ENCODE data around the gene PMS2. TPM values are rescaled to one million over a fixed set of nuclear protein-coding genes. Genes with fewer than 3 reads are reported as not detected.

PMS2 gene
- total RNA-seq, 1 experiment from 2014 or later, result 17.1 TPM

DNA sequence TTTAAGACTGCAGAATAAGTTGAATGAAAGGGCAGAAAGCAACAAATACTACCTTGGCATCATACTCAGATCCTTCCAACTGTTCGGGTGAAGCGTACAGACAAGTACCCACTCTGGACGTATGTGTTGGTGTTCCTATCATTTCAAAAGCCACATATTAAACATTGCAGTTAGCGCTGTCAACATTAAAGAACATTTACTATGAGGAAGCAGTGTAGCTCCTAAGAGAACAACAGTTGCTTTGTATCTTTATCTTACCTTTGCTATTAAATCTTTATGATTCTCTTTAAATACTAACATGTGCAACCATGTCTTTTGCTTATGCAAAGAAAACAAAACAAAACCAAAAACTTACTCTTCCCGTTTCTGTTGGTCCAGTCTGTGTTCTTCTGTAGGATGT, 19.7 kb upstream of the PMS2 start:
- Histone ChIP-seq H3K14ac (ENCODE audit: insufficient read depth, low read length) (no peak overlapping the region), H2AK5ac (ENCODE audit: insufficient read length, low read length) (no peak overlapping the region), H3K23ac (ENCODE audit: insufficient read length, low read depth, low read length) (no peak overlapping the region), H3T11ph (ENCODE audit: low read length) (no peak overlapping the region), H4K5ac (ENCODE audit: insufficient read length, low read depth, low read length) (no peak overlapping the region), H2BK12ac (ENCODE audit: insufficient read length, low read depth, low read length) (no peak overlapping the region), H4K20me1 (ENCODE audit: control insufficient read depth, insufficient read depth, insufficient read length) (no peaks in the 10 kb centered on the region), H4K91ac (ENCODE audit: insufficient read length, low read depth, low read length) (no peak overlapping the region), H4K8ac (replicated peaks; ENCODE audit: insufficient read length, low read depth, low read length) (no peak overlapping the region), H2AFZ (ENCODE audit: low read length) (no peak overlapping the region), H3K56ac (ENCODE audit: insufficient read length, low read depth, low read length) (no peak overlapping the region), H3K4me1 (ENCODE audit: insufficient read depth, low read length) (no peaks in the 10 kb centered on the region), H2BK15ac (ENCODE audit: low read depth, low read length) (no peak overlapping the region), H3K79me2 (ENCODE audit: insufficient read depth, low read length) (0 out of 2 replicates have a peak, but pooled peaks cover 2% of the 10 kb centered on the region), H2BK20ac (ENCODE audit: low read depth, low read length, poor library complexity, severe bottlenecking) (no peak overlapping the region), H2BK120ac (ENCODE audit: low read depth, low read length, poor library complexity, severe bottlenecking) (no peak overlapping the region), H3K4me2 (ENCODE audit: insufficient read depth, insufficient read length, low read length) (no peak overlapping the region), H3K4ac (ENCODE audit: low read depth, low read length) (no peak overlapping the region), H3K18ac (ENCODE audit: insufficient read length, low read depth, low read length) (no peak overlapping the region), H2BK5ac (ENCODE audit: insufficient read length, low read length) (no peak overlapping the region), H3K9ac (ENCODE audit: extremely low read depth, insufficient read length, low read length) (no peak overlapping the region), H3K27me3 (ENCODE audit: insufficient read depth, low read length) (no peaks in the 10 kb centered on the region), H3K27ac (ENCODE audit: insufficient read length, low read depth, low read length) (no peak overlapping the region), H3K23me2 (ENCODE audit: insufficient read length, low read depth, low read length, poor library complexity, severe bottlenecking) (no peaks in the 10 kb centered on the region), H3K9me3 (ENCODE audit: control insufficient read depth, low read depth, low read length) (no peaks in the 10 kb centered on the region), H3K79me1 (ENCODE audit: insufficient read depth, low read depth, low read length, poor library complexity, severe bottlenecking) (no peaks in the 10 kb centered on the region)
- Mint-ChIP-seq H3K9me3 (no peaks in the 10 kb centered on the region), H3K27ac (no peak overlapping the region), H3K36me3 (ENCODE audit: insufficient read depth in 1 of 3, low read depth in 3 of 3) (peaks cover 38 to 93% (median 77%) of the 10 kb centered on the region in 3 experiments), H3K4me3 (no peak overlapping the region), H3K27me3 (ENCODE audit: low read depth) (no peaks in the 10 kb centered on the region), H3K4me1 (peaks cover 2 to 4% of the 10 kb centered on the region in 2 experiments; a peak in 1 of 4 replicates)
- TF ChIP-seq, protein P1, sequence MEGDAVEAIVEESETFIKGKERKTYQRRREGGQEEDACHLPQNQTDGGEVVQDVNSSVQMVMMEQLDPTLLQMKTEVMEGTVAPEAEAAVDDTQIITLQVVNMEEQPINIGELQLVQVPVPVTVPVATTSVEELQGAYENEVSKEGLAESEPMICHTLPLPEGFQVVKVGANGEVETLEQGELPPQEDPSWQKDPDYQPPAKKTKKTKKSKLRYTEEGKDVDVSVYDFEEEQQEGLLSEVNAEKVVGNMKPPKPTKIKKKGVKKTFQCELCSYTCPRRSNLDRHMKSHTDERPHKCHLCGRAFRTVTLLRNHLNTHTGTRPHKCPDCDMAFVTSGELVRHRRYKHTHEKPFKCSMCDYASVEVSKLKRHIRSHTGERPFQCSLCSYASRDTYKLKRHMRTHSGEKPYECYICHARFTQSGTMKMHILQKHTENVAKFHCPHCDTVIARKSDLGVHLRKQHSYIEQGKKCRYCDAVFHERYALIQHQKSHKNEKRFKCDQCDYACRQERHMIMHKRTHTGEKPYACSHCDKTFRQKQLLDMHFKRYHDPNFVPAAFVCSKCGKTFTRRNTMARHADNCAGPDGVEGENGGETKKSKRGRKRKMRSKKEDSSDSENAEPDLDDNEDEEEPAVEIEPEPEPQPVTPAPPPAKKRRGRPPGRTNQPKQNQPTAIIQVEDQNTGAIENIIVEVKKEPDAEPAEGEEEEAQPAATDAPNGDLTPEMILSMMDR (conservative IDR thresholded peaks at IDR 0.05), result no peak
- DNase-seq, result no peak
- WGBS (ENCODE audit: extremely low coverage, insufficient read length, low lambda C conversion rate), result no CpG with 5 or more reads among the region's 5 CpGs
